Endothelial cell (in vitro differentiated cells): ENCODE data around the gene ITCH. TPM values are rescaled to one million over a fixed set of nuclear protein-coding genes. Genes with fewer than 3 reads are reported as not detected.
"Not testable (repeated sequence)": the region's sequence is repeated elsewhere in the genome, so short reads cannot be mapped to it uniquely, and the experiment has no call there.

Experiments used
- DNase-seq: peaks from one replicate; pipeline ENCODE4 v3.0.0; 2021; ENCODE audit warnings: low spot score
- H3K27ac Mint-ChIP-seq: one replicate; pipeline ENCODE4 v1.8.0; 2021; ENCODE audit warnings: mixed read lengths, inconsistent platforms; ENCODE audit not compliant: unreplicated experiment
- H3K27me3 Mint-ChIP-seq: one replicate; pipeline ENCODE4 v1.8.0; 2021; ENCODE audit warnings: mild to moderate bottlenecking, moderate library complexity, mixed read lengths, inconsistent platforms; ENCODE audit not compliant: unreplicated experiment
- H3K36me3 Mint-ChIP-seq: one replicate; pipeline ENCODE4 v1.8.0; 2021; ENCODE audit warnings: mild to moderate bottlenecking, low read depth, mixed read lengths, inconsistent platforms; ENCODE audit not compliant: unreplicated experiment
- H3K4me1 Mint-ChIP-seq: one replicate; pipeline ENCODE4 v1.8.0; 2021; ENCODE audit warnings: mild to moderate bottlenecking, mixed read lengths, inconsistent platforms; ENCODE audit not compliant: unreplicated experiment
- H3K4me3 Mint-ChIP-seq: one replicate; pipeline ENCODE4 v1.8.0; 2021; ENCODE audit warnings: mild to moderate bottlenecking, mixed read lengths, inconsistent platforms; ENCODE audit not compliant: unreplicated experiment
- H3K9me3 Mint-ChIP-seq: one replicate; pipeline ENCODE4 v1.8.0; 2021; ENCODE audit warnings: mixed read lengths, inconsistent platforms; ENCODE audit not compliant: unreplicated experiment
- total RNA-seq: library from RNA; stranded (reverse); fragmentation: NEBNext Ultra II Directional; extraction: Animal tissue kit (Norgen Biotek cat#: 25700); gene quantifications from one replicate; pipeline ENCODE4 v1.2.1, GENCODE V29; 2021; ENCODE audit not compliant: unreplicated experiment
- TF ChIP-seq, protein P1 (sequence below): fragments of 200-600 bp; sonication (generic); IDR thresholded peaks from one replicate; pipeline ENCODE4 v1.5.0; 2021; ENCODE audit warnings: antibody characterized with exemption; ENCODE audit not compliant: unreplicated experiment

ITCH gene
- total RNA-seq, 1 donor from 2014 or later, result 46.8 TPM

DNA sequence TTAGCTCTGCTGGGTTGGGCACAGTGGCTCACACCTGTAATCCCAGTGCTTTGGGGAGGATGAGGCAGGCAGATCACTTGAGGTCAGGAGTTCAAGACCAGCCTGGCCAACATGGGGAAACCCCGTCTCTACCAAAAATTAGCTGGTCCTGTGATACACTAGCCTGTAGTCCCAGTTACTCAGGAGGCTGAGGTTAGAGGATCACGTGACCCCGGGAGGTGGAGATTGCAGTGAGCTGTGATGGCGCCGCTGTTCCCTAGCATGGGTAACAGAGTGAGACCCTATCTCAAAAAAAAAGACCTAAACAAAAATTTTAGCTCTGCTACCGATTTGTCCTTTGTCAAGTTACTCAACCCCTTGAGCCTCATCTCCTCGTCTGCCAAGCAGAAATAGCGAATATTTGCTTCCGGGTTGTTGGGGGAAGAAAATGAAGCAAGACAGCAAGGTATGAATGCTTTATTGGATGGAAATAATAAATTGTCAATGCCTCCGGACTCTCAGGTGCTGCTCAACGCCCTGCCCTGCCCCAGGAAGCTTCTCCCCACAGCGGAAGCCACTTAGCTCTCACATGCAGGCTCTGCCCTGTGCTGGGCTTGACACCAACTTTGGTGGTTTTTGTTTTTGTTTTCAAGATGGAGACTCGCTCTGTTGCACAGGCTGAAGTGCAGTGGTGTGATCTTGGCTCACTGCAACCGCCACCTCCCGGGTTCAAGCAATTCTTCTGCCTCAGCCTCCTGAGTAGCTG lies 24.9 kb upstream of the ITCH start:
- H3K9me3 Mint-ChIP-seq, result no peaks in the 10 kb centered on the region
- no peaks in the 10 kb centered on the region for H3K36me3 Mint-ChIP-seq
- peaks cover 3% of the 10 kb centered on the region for H3K27me3 Mint-ChIP-seq
- H3K27ac Mint-ChIP-seq, result no peak overlapping the region
- TF ChIP-seq, protein P1, sequence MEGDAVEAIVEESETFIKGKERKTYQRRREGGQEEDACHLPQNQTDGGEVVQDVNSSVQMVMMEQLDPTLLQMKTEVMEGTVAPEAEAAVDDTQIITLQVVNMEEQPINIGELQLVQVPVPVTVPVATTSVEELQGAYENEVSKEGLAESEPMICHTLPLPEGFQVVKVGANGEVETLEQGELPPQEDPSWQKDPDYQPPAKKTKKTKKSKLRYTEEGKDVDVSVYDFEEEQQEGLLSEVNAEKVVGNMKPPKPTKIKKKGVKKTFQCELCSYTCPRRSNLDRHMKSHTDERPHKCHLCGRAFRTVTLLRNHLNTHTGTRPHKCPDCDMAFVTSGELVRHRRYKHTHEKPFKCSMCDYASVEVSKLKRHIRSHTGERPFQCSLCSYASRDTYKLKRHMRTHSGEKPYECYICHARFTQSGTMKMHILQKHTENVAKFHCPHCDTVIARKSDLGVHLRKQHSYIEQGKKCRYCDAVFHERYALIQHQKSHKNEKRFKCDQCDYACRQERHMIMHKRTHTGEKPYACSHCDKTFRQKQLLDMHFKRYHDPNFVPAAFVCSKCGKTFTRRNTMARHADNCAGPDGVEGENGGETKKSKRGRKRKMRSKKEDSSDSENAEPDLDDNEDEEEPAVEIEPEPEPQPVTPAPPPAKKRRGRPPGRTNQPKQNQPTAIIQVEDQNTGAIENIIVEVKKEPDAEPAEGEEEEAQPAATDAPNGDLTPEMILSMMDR, result no peak
- no peak overlapping the region for H3K4me3 Mint-ChIP-seq
- no peak for DNase-seq
- peaks cover 2% of the 10 kb centered on the region for H3K4me1 Mint-ChIP-seq

GRCh38 chr20:34340726-34341125 lies 22.3 kb upstream of the ITCH start:
- H3K27me3 Mint-ChIP-seq, H3K4me3 Mint-ChIP-seq, H3K4me1 Mint-ChIP-seq, H3K9me3 Mint-ChIP-seq, H3K36me3 Mint-ChIP-seq, H3K27ac Mint-ChIP-seq, DNase-seq: not testable (repeated sequence)

GRCh38 chr20:34341199-34341598 lies 21.9 kb upstream of the ITCH start:
- not testable (repeated sequence) for DNase-seq, H3K4me3 Mint-ChIP-seq, H3K4me1 Mint-ChIP-seq, H3K27ac Mint-ChIP-seq, H3K9me3 Mint-ChIP-seq, H3K27me3 Mint-ChIP-seq, H3K36me3 Mint-ChIP-seq

- no peak overlapping the region for H3K27ac Mint-ChIP-seq
- no peaks in the 10 kb centered on the region for H3K9me3 Mint-ChIP-seq
- H3K36me3 Mint-ChIP-seq, result no peaks in the 10 kb centered on the region
- no peak for DNase-seq
- H3K4me1 Mint-ChIP-seq, result peaks cover 9% of the 10 kb centered on the region
- H3K27me3 Mint-ChIP-seq, result no peaks in the 10 kb centered on the region
- TF ChIP-seq, protein P1, result no peak
- H3K4me3 Mint-ChIP-seq, result peak overlapping the region; percentile 21
These were observed 19.4 kb upstream of the ITCH start for GRCh38 chr20:34343458-34344211.

DNA sequence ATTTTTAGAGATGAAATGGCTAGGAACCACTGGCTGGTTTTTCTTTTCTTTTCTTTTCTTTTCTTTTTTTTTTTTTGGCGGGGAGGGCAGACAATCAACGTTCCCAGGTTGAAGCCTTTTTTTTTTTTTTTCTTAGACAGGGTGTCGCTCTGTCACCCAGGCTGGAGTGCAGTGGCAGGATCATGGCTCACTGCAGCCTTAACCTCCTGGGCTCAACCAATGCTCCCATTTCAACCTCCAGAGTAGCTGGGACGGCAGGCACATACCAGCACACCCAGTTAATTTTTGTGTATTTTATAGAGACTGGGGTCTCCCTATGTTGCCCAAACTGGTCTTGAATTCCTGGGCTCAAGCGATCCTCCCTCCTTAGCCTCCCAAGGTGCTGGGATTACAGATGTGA lies 18.8 kb upstream of the ITCH start:
- H3K27ac Mint-ChIP-seq, result no peak overlapping the region
- TF ChIP-seq, protein P1, result no peak
- peaks cover 9% of the 10 kb centered on the region for H3K4me1 Mint-ChIP-seq
- peak overlapping the region; percentile 21 for H3K4me3 Mint-ChIP-seq
- H3K27me3 Mint-ChIP-seq, result no peaks in the 10 kb centered on the region
- no peak for DNase-seq
- H3K36me3 Mint-ChIP-seq, result no peaks in the 10 kb centered on the region
- no peaks in the 10 kb centered on the region for H3K9me3 Mint-ChIP-seq

- DNase-seq, result no peak
- Mint-ChIP-seq H3K4me1 (peaks cover 7% of the 10 kb centered on the region), H3K9me3 (no peaks in the 10 kb centered on the region), H3K4me3 (no peak overlapping the region), H3K27me3 (no peaks in the 10 kb centered on the region), H3K36me3 (no peaks in the 10 kb centered on the region), H3K27ac (no peak overlapping the region)
- TF ChIP-seq, protein P1, result no peak
These were observed 17.7 kb upstream of the ITCH start for GRCh38 chr20:34345402-34345736.

DNA sequence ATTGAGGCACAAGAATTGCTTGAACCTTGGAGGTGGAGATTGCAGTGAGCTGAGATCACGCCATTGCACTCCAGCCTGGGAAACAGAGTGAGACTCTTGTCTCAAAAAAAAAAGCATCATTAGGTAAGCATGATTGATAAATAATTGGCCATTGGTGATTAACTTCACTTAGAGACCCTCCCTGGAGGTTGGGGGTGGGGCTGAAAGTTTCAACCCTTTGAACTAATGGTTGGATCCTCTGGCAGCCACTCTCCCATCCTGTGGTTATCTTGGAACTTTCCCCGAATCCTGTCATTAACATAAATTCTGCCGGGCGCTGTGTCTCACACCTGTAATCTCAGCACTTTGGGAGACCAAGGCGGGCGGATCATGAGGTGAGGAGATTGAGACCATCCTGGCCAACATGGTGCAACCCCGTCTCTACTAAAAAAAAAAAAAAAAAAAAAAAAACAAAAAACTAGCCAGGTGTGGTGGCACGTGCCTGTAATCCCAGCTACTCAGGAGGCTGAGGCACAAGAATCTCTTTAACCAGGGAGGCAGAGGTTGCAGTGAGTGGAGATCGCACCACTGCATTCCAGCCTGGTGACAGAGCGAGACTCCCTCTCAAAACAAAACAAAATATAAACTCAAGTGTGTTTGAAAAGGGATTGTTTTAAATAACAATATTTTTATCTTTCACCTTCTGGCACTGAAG lies 17.1 kb upstream of the ITCH start:
- H3K27ac Mint-ChIP-seq, H3K4me3 Mint-ChIP-seq, H3K36me3 Mint-ChIP-seq, H3K9me3 Mint-ChIP-seq, H3K27me3 Mint-ChIP-seq, H3K4me1 Mint-ChIP-seq, DNase-seq: not testable (repeated sequence)

DNA sequence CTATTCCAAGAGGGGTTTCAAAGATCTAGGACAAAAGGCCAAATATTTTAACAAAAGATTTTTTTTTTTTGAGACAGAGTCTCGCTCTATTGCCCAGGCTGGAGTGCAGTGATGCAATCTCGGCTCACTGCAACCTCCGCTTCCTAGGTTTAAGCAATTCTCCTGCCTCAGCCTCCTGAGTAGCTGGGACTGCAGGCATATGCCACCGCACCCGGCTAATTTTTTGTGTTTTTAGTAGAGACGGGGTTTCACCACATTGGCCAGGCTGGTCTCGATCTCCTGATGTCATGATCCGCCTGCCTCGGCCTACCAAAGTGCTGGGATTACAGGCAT lies 16.6 kb upstream of the ITCH start:
- H3K9me3 Mint-ChIP-seq, H3K36me3 Mint-ChIP-seq, H3K27me3 Mint-ChIP-seq, H3K4me3 Mint-ChIP-seq, H3K27ac Mint-ChIP-seq, DNase-seq, H3K4me1 Mint-ChIP-seq: not testable (repeated sequence)
